Measurements from ENCODE around the gene PRDM16. TPM values are rescaled to one million over a fixed set of nuclear protein-coding genes. Genes with fewer than 3 reads are reported as not detected.

Gene PRDM16
- total and polyA plus RNA-seq, 2 of the 8 experiments (the other 6 are each of a cell fraction or from before 2014, with no cell fraction given) = 0.39 to 0.43 TPM

DNA sequence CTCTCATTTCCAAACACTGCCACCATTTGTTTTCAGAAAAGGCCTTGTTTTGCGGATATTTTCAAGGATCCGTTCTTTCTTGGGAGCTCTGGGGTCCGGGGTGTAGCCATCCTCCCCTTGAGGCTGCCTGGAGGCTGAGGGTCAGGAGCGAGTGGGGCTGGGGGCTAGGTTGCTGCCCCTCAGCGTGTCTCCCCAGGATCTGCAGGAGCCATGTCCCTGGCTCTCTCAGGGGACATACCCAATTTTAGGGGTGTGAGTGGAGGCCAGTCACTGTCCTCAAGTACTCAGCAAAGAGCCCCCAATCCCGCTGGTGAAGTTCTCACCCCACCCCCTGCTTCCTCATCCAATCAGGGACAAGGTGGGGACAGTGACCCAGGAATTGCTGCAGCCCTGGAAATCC is 15.0 kb upstream of the PRDM16 start:
- Histone ChIP-seq H2BK5ac (ENCODE audit: low read depth, low read length) (no peak overlapping the region), H4K8ac (ENCODE audit: extremely low read depth, insufficient read depth, low read length) (no peak overlapping the region), H3K4me2 (ENCODE audit: insufficient read depth in 1 of 2, low read depth in 2 of 2, low read length in 2 of 2) (no peak overlapping the region), H2AFZ (ENCODE audit: low read length) (no peak overlapping the region), H3K14ac (ENCODE audit: insufficient read length) (no peak overlapping the region), H3K23ac (ENCODE audit: insufficient read length) (no peak overlapping the region), H4K91ac (replicated peaks; ENCODE audit: insufficient read length, low read length) (no peak overlapping the region), H3K23me2 (ENCODE audit: low read depth, low read length) (peaks cover 14% of the 10 kb centered on the region; the same call in 1 of the 2 replicates), H3K18ac (ENCODE audit: extremely low read depth, low read length) (no peak overlapping the region), H2AK5ac (ENCODE audit: low read depth, low read length) (no peak overlapping the region), H4K20me1 (replicated peaks in 1 of 2; ENCODE audit: control insufficient read depth in 1 of 2, insufficient read depth in 2 of 2, low read length in 2 of 2) (peaks cover 0 to 6% of the 10 kb centered on the region in 2 experiments), H3K56ac (replicated peaks; ENCODE audit: insufficient read length, low read depth, low read length) (no peak overlapping the region), H2BK20ac (ENCODE audit: low read length) (no peak overlapping the region), H2BK12ac (ENCODE audit: low read depth, low read length) (no peak overlapping the region), H3K79me2 (ENCODE audit: control insufficient read depth in 1 of 2, insufficient read depth in 2 of 2, low read length in 2 of 2) (no peaks in the 10 kb centered on the region), H3K4ac (replicated peaks; ENCODE audit: insufficient read length, low read depth, low read length) (no peak overlapping the region), H3K9ac (replicated peaks in 1 of 4; ENCODE audit: extremely low read depth in 1 of 4, low read depth in 3 of 4, low read length in 3 of 4) (no peak overlapping the region), H3K4me1 (replicated peaks in 1 of 4; ENCODE audit: control insufficient read depth in 3 of 4, insufficient read depth in 4 of 4, low read length in 3 of 4) (no peaks in the 10 kb centered on the region), H3K9me3 (ENCODE audit: insufficient read depth in 2 of 2, low read depth in 1 of 2, low read length in 1 of 2) (peaks cover 41 to 54% of the 10 kb centered on the region in 2 experiments; a peak in 3 of 4 replicates), H3K27me3 (replicated peaks in 1 of 4; ENCODE audit: control insufficient read depth in 3 of 4, extremely low read depth in 1 of 4, insufficient read depth in 3 of 4, low read length in 3 of 4) (no peaks in the 10 kb centered on the region; a peak in 2 of 7 replicates), H4K5ac (ENCODE audit: insufficient read length, low read depth, low read length) (no peak overlapping the region), H2BK120ac (replicated peaks; ENCODE audit: low read depth, low read length) (no peak overlapping the region), H3K4me3 (ENCODE audit: extremely low read depth in 1 of 4, insufficient read depth in 2 of 4, low read depth in 3 of 4, low read length in 4 of 4) (no peak overlapping the region), H3K36me3 (ENCODE audit: control insufficient read depth in 2 of 4, insufficient read depth in 4 of 4, low read length in 3 of 4) (no peaks in the 10 kb centered on the region), H3K27ac (ENCODE audit: low read depth, low read length) (no peak overlapping the region), H3K79me1 (ENCODE audit: low read depth, low read length) (no peaks in the 10 kb centered on the region), H2BK15ac (ENCODE audit: low read length) (no peak overlapping the region)
- 65% methylated on average over 4 of the region's 6 CpGs; no CpG with 5 or more reads in 1 of the 2 experiments for WGBS, 2 experiments (ENCODE audit: extremely low coverage in 1 of 2, insufficient coverage in 1 of 2, insufficient read length in 1 of 2, insufficient replicate concordance in 2 of 2, low coverage in 1 of 2, low lambda C conversion rate in 2 of 2, missing lambda C conversion rate in 1 of 2)
- CTCF ChIA-PET (ENCODE audit: partially characterized antibody) = no interaction called here
- FAIRE-seq = no peak
- no peak for DNase-seq (ENCODE audit: low read depth in 1 of 2, low spot score in 2 of 2)
- no peak for TF ChIP-seq CTBP2 (IDR thresholded peaks at IDR 0.05; ENCODE audit: borderline replicate concordance, insufficient read depth, insufficient read length, low read length)
- TF ChIP-seq POLR2AphosphoS5 (IDR thresholded peaks at IDR 0.05; ENCODE audit: low read depth, low read length) = no peak
- TF ChIP-seq, protein P1, sequence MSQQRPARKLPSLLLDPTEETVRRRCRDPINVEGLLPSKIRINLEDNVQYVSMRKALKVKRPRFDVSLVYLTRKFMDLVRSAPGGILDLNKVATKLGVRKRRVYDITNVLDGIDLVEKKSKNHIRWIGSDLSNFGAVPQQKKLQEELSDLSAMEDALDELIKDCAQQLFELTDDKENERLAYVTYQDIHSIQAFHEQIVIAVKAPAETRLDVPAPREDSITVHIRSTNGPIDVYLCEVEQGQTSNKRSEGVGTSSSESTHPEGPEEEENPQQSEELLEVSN (IDR thresholded peaks at IDR 0.05) = no peak
- POLR2A ChIA-PET (ENCODE audit: partially characterized antibody) = no interaction called here

Data from H1 (cell line).